ENCODE measurements around the gene RTP3.

RTP3 gene

DNA sequence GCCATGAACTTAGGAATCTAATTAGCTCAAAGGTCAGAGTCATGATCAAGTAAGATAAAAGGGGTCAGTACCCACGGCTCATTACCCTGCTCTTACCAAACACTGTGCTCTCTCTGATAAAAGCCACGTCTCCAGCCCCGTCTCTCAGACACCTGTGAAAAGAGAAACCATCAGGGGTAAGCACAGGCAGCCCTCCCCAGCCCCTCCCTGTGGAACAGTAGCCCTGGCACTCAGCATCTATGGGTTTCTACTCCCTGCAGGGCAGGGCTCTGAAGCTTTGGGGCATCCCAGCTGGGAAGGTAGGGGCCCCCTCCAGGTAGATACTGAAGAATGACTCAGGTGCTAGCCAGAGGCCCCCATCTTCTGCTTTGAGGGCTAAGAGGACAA, 43.6 kb upstream of the RTP3 start:
- Histone ChIP-seq H3K4me2 (ENCODE audit: low read length) (no peak overlapping the region), H3K9ac (no peak overlapping the region), H3K79me2 (no peaks in the 10 kb centered on the region), H3K27me3 (ENCODE audit: control insufficient read depth, insufficient read depth, low read length) (no peaks in the 10 kb centered on the region), H3K36me3 (ENCODE audit: control insufficient read depth, insufficient read depth, low read length) (no peaks in the 10 kb centered on the region), H3K4me1 (no peaks in the 10 kb centered on the region), H3K27ac (no peak overlapping the region), H2AFZ (no peak overlapping the region), H3K9me3 (ENCODE audit: control insufficient read depth, low read length) (no peaks in the 10 kb centered on the region), H3K4me3 (ENCODE audit: low read depth, low read length) (no peak overlapping the region)
- no peak for TF ChIP-seq CTCF (IDR thresholded peaks at IDR 0.05)

DNA sequence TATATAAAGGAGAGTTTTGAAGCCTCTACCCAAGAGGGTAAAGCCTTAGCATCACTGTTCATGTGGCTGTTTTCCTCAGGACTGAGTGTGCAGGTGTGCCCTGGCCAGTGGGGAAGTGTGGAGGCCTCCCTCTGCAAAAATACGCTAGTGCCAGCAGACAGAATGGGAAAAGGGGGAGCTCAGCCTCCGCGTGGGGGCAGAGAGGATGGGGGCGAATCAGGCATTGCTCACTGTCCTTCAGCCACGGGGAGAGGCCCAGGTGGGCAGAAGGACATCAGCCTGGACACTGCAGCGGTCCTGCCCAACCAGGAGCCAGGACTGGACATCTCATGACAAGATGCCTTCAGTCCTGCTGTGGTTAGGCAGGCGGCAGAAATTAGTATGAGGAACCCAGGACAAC, 43.2 kb upstream of the RTP3 start:
- Histone ChIP-seq H3K9me3 (ENCODE audit: control insufficient read depth, low read length) (no peaks in the 10 kb centered on the region), H3K9ac (no peak overlapping the region), H3K4me2 (ENCODE audit: low read length) (no peak overlapping the region), H2AFZ (no peak overlapping the region), H3K36me3 (ENCODE audit: control insufficient read depth, insufficient read depth, low read length) (no peaks in the 10 kb centered on the region), H3K4me3 (ENCODE audit: low read depth, low read length) (no peak overlapping the region), H3K27me3 (ENCODE audit: control insufficient read depth, insufficient read depth, low read length) (no peaks in the 10 kb centered on the region), H3K27ac (no peak overlapping the region), H3K79me2 (no peaks in the 10 kb centered on the region), H3K4me1 (no peaks in the 10 kb centered on the region)
- TF ChIP-seq CTCF (IDR thresholded peaks at IDR 0.05): no peak

DNA sequence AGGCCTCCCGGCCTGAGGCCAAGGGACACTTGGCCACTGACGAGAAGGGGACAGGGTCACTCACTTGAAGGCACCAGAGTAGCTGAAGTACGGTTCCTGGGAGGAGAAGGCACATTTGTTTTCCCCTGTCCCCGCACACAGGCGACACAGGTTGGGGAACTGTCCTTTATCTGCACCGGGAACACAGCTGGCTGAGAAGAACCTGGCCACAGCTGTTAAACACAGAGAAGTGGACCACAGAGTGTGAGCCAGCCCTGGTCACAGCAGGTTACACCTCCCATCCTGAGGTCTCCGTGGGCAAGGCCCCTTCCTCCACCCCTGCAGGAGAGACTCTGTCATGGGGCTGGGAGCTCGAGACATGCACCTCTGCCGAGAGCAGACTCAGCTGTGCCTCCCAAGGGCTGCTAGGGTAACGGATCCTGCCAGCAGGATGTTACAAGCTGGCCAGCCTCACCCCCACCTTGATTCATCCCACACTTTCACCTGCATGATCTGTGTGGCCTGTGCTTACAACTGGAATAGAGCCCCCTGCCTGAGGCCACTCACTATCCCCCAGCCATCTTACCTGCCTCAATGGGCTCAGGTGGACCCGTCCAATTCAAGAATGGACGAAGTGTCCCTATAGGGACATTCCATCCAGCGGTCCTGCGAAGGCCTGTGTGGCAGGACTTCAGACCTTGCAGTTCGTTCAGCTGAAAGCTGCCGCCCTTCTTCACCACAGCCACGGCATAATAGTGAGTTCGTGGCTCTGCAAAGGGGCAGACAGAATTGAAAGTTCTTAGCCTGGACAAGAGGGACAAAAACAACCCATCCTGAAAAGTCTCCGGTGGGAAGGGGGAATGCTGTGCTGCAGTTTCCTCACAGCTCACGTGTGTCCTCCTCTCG, 42.3 kb upstream of the RTP3 start:
- Histone ChIP-seq H3K27me3 (ENCODE audit: control insufficient read depth, insufficient read depth, low read length) (no peaks in the 10 kb centered on the region), H3K9ac (no peak overlapping the region), H3K4me2 (ENCODE audit: low read length) (no peak overlapping the region), H3K4me1 (no peaks in the 10 kb centered on the region), H3K36me3 (ENCODE audit: control insufficient read depth, insufficient read depth, low read length) (no peaks in the 10 kb centered on the region), H2AFZ (no peak overlapping the region), H3K9me3 (ENCODE audit: control insufficient read depth, low read length) (no peaks in the 10 kb centered on the region), H3K79me2 (no peaks in the 10 kb centered on the region), H3K27ac (no peak overlapping the region), H3K4me3 (ENCODE audit: low read depth, low read length) (no peak overlapping the region)
- no peak for TF ChIP-seq CTCF (IDR thresholded peaks at IDR 0.05)

GRCh38 chr3:46456118-46456517, 41.7 kb upstream of the RTP3 start:
- Histone ChIP-seq H3K9ac (no peak overlapping the region), H3K4me2 (ENCODE audit: low read length) (no peak overlapping the region), H2AFZ (no peak overlapping the region), H3K9me3 (ENCODE audit: control insufficient read depth, low read length) (no peaks in the 10 kb centered on the region), H3K27me3 (ENCODE audit: control insufficient read depth, insufficient read depth, low read length) (no peaks in the 10 kb centered on the region), H3K4me3 (ENCODE audit: low read depth, low read length) (no peak overlapping the region), H3K27ac (no peak overlapping the region), H3K79me2 (no peaks in the 10 kb centered on the region), H3K36me3 (ENCODE audit: control insufficient read depth, insufficient read depth, low read length) (no peaks in the 10 kb centered on the region), H3K4me1 (no peaks in the 10 kb centered on the region)
- TF ChIP-seq CTCF (IDR thresholded peaks at IDR 0.05): no peak

GRCh38 chr3:46460051-46460450, 37.7 kb upstream of the RTP3 start:
- Histone ChIP-seq H3K4me2 (ENCODE audit: low read length) (no peak overlapping the region), H3K79me2 (no peaks in the 10 kb centered on the region), H3K4me1 (no peaks in the 10 kb centered on the region), H3K36me3 (ENCODE audit: control insufficient read depth, insufficient read depth, low read length) (no peaks in the 10 kb centered on the region), H3K9ac (no peak overlapping the region), H3K27me3 (ENCODE audit: control insufficient read depth, insufficient read depth, low read length) (no peaks in the 10 kb centered on the region), H3K27ac (no peak overlapping the region), H3K9me3 (ENCODE audit: control insufficient read depth, low read length) (no peaks in the 10 kb centered on the region), H2AFZ (no peak overlapping the region), H3K4me3 (ENCODE audit: low read depth, low read length) (no peak overlapping the region)
- no peak for TF ChIP-seq CTCF (IDR thresholded peaks at IDR 0.05)
